NT2/D1 (cell line): Measurements from ENCODE around the gene GPX7.

Experiments
- SUZ12 ChIP-seq: IDR thresholded peaks from 2 replicates; pipeline ENCODE4 v1.6.1; 2011; ENCODE audit not compliant: insufficient read length, insufficient read depth; ENCODE audit errors: extremely low read depth
- YY1 ChIP-seq: IDR thresholded peaks from 2 replicates; pipeline ENCODE4 v1.6.1; 2011; ENCODE audit not compliant: insufficient read length, insufficient read depth
- ZNF274 ChIP-seq: IDR thresholded peaks from 2 replicates; pipeline ENCODE4 v1.6.1; 2011; ENCODE audit warnings: mild to moderate bottlenecking, low read depth, low read length

- no peak for TF ChIP-seq YY1
- no peak for TF ChIP-seq SUZ12
- no peak for TF ChIP-seq ZNF274
These were observed 38.5 kb downstream of the GPX7 start for GRCh38 chr1:52640697-52641096.
